Measurements from ENCODE around the gene JAM3. TPM values are rescaled to one million over a fixed set of nuclear protein-coding genes. Genes with fewer than 3 reads are reported as not detected.

JAM3 gene
- total and polyA plus RNA-seq, 2 donors (not counting 1 experiment from before 2014, with no cell fraction given) = 13.5 to 29.6 TPM

- Mint-ChIP-seq H3K4me3 (no peak overlapping the region), H3K4me1 (peaks cover 20% of the 10 kb centered on the region), H3K9me3 (ENCODE audit: insufficient read depth) (no peaks in the 10 kb centered on the region), H3K27me3 (peaks cover 30% of the 10 kb centered on the region), H3K27ac (no peak overlapping the region)
- no peak overlapping the region for H3K4me2 ChIP-seq (replicated peaks; ENCODE audit: low read depth, low read length, poor library complexity, severe bottlenecking)
- no peaks in the 10 kb centered on the region for H3K79me2 ChIP-seq (ENCODE audit: control insufficient read depth, insufficient read depth, low read length)
- H3K4me3 ChIP-seq (ENCODE audit: control extremely low read depth in 1 of 5, extremely low read depth in 1 of 5, insufficient read depth in 1 of 5, low read depth in 2 of 5, low read length in 4 of 5) = no peak overlapping the region
- WGBS (ENCODE audit: insufficient coverage) = 55% methylated on average over 24 of the region's 24 CpGs
- no peak overlapping the region for H3K27ac ChIP-seq (ENCODE audit: low read length in 2 of 2)
- H3K9me3 ChIP-seq (ENCODE audit: control extremely low read depth in 1 of 3, control insufficient read depth in 2 of 3, insufficient read depth in 1 of 3, low read length in 2 of 3) = peaks cover 0 to 4% (median 0%) of the 10 kb centered on the region in 3 donors
- DNase-seq (no peak), ATAC-seq (ENCODE audit: low read depth) (no peak)
- intact Hi-C loops (cut with micrococcal nuclease) = no loop called here
- H3K9ac ChIP-seq (ENCODE audit: low read length) = no peak overlapping the region
- peaks cover 0 to 39% (median 8%) of the 10 kb centered on the region in 4 experiments for H3K27me3 ChIP-seq (replicated peaks in 1 of 4; ENCODE audit: control extremely low read depth in 1 of 4, control insufficient read depth in 3 of 4, insufficient read depth in 4 of 4, low read length in 3 of 4)
- ChIA-PET POLR2A (no interaction called here), CTCF (no interaction called here)
- H2AFZ ChIP-seq (ENCODE audit: insufficient read depth, low read depth, low read length, poor library complexity, severe bottlenecking) = no peak overlapping the region
- no peaks in the 10 kb centered on the region for H4K20me1 ChIP-seq (ENCODE audit: control insufficient read depth, insufficient read depth, low read length, poor library complexity, severe bottlenecking)
- no peak for TF ChIP-seq EZH2 (IDR thresholded peaks at IDR 0.05; ENCODE audit: borderline replicate concordance, insufficient read depth, low read depth, low read length, poor library complexity, severe bottlenecking)
- TF ChIP-seq CTCF (IDR thresholded peaks at IDR 0.05) = no peak
- peaks cover 9 to 16% of the 10 kb centered on the region in 2 donors for H3K4me1 ChIP-seq (ENCODE audit: control insufficient read depth in 2 of 2, insufficient read depth in 2 of 2, low read length in 2 of 2)
- H3K36me3 ChIP-seq (replicated peaks in 1 of 2; ENCODE audit: control extremely low read depth in 1 of 2, control insufficient read depth in 1 of 2, extremely low read depth in 1 of 2, insufficient read depth in 2 of 2, low read length in 1 of 2) = no peaks in the 10 kb centered on the region
These were observed 36.3 kb upstream of the JAM3 start for GRCh38 chr11:134032501-134033091.

- no peak for DNase-seq
- H3K4me1 Mint-ChIP-seq = peaks cover 25% of the 10 kb centered on the region
- Histone ChIP-seq H3K27me3 (replicated peaks in 1 of 4; ENCODE audit: control extremely low read depth in 1 of 4, control insufficient read depth in 3 of 4, insufficient read depth in 4 of 4, low read length in 3 of 4) (peaks cover 0 to 39% (median 8%) of the 10 kb centered on the region in 4 experiments), H3K4me3 (ENCODE audit: control extremely low read depth in 1 of 5, extremely low read depth in 1 of 5, insufficient read depth in 1 of 5, low read depth in 2 of 5, low read length in 4 of 5) (no peak overlapping the region), H4K20me1 (ENCODE audit: control insufficient read depth, insufficient read depth, low read length, poor library complexity, severe bottlenecking) (no peaks in the 10 kb centered on the region), H3K9ac (ENCODE audit: low read length) (no peak overlapping the region), H3K4me2 (replicated peaks; ENCODE audit: low read depth, low read length, poor library complexity, severe bottlenecking) (no peak overlapping the region), H2AFZ (ENCODE audit: insufficient read depth, low read depth, low read length, poor library complexity, severe bottlenecking) (peak overlapping the region; percentile 53), H3K36me3 (replicated peaks in 1 of 2; ENCODE audit: control extremely low read depth in 1 of 2, control insufficient read depth in 1 of 2, extremely low read depth in 1 of 2, insufficient read depth in 2 of 2, low read length in 1 of 2) (no peaks in the 10 kb centered on the region), H3K9me3 (ENCODE audit: control extremely low read depth in 1 of 3, control insufficient read depth in 2 of 3, insufficient read depth in 1 of 3, low read length in 2 of 3) (peaks cover 0 to 4% (median 0%) of the 10 kb centered on the region in 3 donors), H3K79me2 (ENCODE audit: control insufficient read depth, insufficient read depth, low read length) (no peaks in the 10 kb centered on the region), H3K4me1 (ENCODE audit: control insufficient read depth in 2 of 2, insufficient read depth in 2 of 2, low read length in 2 of 2) (peaks cover 12 to 21% of the 10 kb centered on the region in 2 donors), H3K27ac (ENCODE audit: low read length in 2 of 2) (no peak overlapping the region)
- H3K4me3 Mint-ChIP-seq = no peak overlapping the region
- no peaks in the 10 kb centered on the region for H3K9me3 Mint-ChIP-seq (ENCODE audit: insufficient read depth)
- intact Hi-C loops (cut with micrococcal nuclease) = no loop called here
- TF ChIP-seq EZH2 (IDR thresholded peaks at IDR 0.05; ENCODE audit: borderline replicate concordance, insufficient read depth, low read depth, low read length, poor library complexity, severe bottlenecking) (no peak), CTCF (IDR thresholded peaks at IDR 0.05) (no peak)
- ATAC-seq (ENCODE audit: low read depth) = no peak
- ChIA-PET POLR2A (no interaction called here), CTCF (interaction anchor here (1.5 kb wide), 1 partner anchor 17 kb away, joined by 5 read pairs; no protein-coding TSS in a partner anchor)
- 83% methylated on average over 9 of the region's 9 CpGs for whole genome bisulfite sequencing (ENCODE audit: insufficient coverage)
- H3K27me3 Mint-ChIP-seq = peaks cover 30% of the 10 kb centered on the region
- H3K27ac Mint-ChIP-seq = no peak overlapping the region
These were observed 35.6 kb upstream of the JAM3 start for GRCh38 chr11:134033276-134033675.

Data from B cell (primary cell).